ENCODE data around the gene CAMK2N1. TPM values are rescaled to one million over a fixed set of nuclear protein-coding genes. Genes with fewer than 3 reads are reported as not detected.

Gene CAMK2N1
- total and polyA plus RNA-seq, 2 of the 8 experiments (the other 6 are each of a cell fraction or from before 2014, with no cell fraction given): 2.3 to 5.6 TPM

DNA sequence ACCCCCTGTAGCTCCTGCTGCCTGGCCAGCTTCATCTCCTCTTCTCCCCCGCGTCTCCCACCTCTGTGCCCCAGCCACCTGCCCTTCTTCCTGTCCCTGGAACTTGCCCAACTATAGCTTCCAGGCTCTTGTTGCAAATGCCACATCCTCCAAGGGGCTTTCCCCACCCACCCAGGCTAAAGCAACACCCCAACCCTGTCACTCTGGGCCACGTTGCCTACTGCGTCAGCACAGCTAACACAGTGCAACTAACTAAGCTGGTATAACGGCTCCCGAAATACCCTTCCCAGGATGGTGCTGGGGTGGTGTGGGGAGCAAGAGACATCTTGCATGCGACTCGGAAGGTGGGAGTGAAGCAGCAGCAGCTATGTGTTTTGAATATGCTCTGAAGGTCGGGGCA lies 19.7 kb downstream of the CAMK2N1 start (continued):
- TF ChIP-seq, protein P1, sequence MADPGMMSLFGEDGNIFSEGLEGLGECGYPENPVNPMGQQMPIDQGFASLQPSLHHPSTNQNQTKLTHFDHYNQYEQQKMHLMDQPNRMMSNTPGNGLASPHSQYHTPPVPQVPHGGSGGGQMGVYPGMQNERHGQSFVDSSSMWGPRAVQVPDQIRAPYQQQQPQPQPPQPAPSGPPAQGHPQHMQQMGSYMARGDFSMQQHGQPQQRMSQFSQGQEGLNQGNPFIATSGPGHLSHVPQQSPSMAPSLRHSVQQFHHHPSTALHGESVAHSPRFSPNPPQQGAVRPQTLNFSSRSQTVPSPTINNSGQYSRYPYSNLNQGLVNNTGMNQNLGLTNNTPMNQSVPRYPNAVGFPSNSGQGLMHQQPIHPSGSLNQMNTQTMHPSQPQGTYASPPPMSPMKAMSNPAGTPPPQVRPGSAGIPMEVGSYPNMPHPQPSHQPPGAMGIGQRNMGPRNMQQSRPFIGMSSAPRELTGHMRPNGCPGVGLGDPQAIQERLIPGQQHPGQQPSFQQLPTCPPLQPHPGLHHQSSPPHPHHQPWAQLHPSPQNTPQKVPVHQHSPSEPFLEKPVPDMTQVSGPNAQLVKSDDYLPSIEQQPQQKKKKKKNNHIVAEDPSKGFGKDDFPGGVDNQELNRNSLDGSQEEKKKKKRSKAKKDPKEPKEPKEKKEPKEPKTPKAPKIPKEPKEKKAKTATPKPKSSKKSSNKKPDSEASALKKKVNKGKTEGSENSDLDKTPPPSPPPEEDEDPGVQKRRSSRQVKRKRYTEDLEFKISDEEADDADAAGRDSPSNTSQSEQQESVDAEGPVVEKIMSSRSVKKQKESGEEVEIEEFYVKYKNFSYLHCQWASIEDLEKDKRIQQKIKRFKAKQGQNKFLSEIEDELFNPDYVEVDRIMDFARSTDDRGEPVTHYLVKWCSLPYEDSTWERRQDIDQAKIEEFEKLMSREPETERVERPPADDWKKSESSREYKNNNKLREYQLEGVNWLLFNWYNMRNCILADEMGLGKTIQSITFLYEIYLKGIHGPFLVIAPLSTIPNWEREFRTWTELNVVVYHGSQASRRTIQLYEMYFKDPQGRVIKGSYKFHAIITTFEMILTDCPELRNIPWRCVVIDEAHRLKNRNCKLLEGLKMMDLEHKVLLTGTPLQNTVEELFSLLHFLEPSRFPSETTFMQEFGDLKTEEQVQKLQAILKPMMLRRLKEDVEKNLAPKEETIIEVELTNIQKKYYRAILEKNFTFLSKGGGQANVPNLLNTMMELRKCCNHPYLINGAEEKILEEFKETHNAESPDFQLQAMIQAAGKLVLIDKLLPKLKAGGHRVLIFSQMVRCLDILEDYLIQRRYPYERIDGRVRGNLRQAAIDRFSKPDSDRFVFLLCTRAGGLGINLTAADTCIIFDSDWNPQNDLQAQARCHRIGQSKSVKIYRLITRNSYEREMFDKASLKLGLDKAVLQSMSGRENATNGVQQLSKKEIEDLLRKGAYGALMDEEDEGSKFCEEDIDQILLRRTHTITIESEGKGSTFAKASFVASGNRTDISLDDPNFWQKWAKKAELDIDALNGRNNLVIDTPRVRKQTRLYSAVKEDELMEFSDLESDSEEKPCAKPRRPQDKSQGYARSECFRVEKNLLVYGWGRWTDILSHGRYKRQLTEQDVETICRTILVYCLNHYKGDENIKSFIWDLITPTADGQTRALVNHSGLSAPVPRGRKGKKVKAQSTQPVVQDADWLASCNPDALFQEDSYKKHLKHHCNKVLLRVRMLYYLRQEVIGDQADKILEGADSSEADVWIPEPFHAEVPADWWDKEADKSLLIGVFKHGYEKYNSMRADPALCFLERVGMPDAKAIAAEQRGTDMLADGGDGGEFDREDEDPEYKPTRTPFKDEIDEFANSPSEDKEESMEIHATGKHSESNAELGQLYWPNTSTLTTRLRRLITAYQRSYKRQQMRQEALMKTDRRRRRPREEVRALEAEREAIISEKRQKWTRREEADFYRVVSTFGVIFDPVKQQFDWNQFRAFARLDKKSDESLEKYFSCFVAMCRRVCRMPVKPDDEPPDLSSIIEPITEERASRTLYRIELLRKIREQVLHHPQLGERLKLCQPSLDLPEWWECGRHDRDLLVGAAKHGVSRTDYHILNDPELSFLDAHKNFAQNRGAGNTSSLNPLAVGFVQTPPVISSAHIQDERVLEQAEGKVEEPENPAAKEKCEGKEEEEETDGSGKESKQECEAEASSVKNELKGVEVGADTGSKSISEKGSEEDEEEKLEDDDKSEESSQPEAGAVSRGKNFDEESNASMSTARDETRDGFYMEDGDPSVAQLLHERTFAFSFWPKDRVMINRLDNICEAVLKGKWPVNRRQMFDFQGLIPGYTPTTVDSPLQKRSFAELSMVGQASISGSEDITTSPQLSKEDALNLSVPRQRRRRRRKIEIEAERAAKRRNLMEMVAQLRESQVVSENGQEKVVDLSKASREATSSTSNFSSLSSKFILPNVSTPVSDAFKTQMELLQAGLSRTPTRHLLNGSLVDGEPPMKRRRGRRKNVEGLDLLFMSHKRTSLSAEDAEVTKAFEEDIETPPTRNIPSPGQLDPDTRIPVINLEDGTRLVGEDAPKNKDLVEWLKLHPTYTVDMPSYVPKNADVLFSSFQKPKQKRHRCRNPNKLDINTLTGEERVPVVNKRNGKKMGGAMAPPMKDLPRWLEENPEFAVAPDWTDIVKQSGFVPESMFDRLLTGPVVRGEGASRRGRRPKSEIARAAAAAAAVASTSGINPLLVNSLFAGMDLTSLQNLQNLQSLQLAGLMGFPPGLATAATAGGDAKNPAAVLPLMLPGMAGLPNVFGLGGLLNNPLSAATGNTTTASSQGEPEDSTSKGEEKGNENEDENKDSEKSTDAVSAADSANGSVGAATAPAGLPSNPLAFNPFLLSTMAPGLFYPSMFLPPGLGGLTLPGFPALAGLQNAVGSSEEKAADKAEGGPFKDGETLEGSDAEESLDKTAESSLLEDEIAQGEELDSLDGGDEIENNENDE (IDR thresholded peaks at IDR 0.05; ENCODE audit: insufficient replicate concordance, low read length): no peak
- TF ChIP-seq SP2 (IDR thresholded peaks at IDR 0.05; ENCODE audit: low read length) (no peak), POU5F1 (IDR thresholded peaks at IDR 0.05; ENCODE audit: low read depth, low read length) (no peak)

Data from H1 (cell line).